GM23338 (cell line): ENCODE data around the gene GPR32.

ENCODE experiments used
- CREB1 ChIP-seq: fragments of 250-450 bp; sonication (Bioruptor Pico); IDR thresholded peaks from 2 replicates; pipeline ENCODE4 v1.5.0; 2020; ENCODE audit warnings: low read depth, mild to moderate bottlenecking, moderate library complexity
- CTCF ChIP-seq, 2 experiments: fragments of 200-600 bp in 1 of 2; sonication (generic) in 1 of 2; conservative IDR thresholded peaks; 2 replicates each; pipeline versions ENCODE4 v1.5.1 to v1.6.1; 2016 to 2017; ENCODE audit warnings: antibody characterized with exemption in 2 of 2, low read depth in 2 of 2, mild to moderate bottlenecking in 2 of 2, moderate library complexity in 1 of 2
- ETS1 ChIP-seq: IDR thresholded peaks from 2 replicates; pipeline ENCODE4 v1.6.1; 2016; ENCODE audit warnings: antibody characterized with exemption
- EZH2 ChIP-seq: fragments of 200-600 bp; sonication (generic); IDR thresholded peaks from one replicate; pipeline ENCODE4 v1.8.0; 2017; ENCODE audit warnings: antibody characterized with exemption, mild to moderate bottlenecking, low read depth; ENCODE audit not compliant: unreplicated experiment
- EZH2phosphoT487 ChIP-seq: fragments of 200-600 bp; sonication (generic); IDR thresholded peaks from one replicate; pipeline ENCODE4 v1.8.1; 2018; ENCODE audit warnings: antibody characterized with exemption; ENCODE audit not compliant: unreplicated experiment
- JUNB ChIP-seq: IDR thresholded peaks from one replicate; pipeline ENCODE4 v1.6.1; 2016; ENCODE audit warnings: antibody characterized with exemption; ENCODE audit not compliant: unreplicated experiment
- POLR2AphosphoS5 ChIP-seq: IDR thresholded peaks from 2 replicates; pipeline ENCODE4 v1.6.1; 2016; ENCODE audit warnings: antibody characterized with exemption, low read depth
- REST ChIP-seq: IDR thresholded peaks from one replicate; pipeline ENCODE4 v1.6.1; 2018; ENCODE audit warnings: antibody characterized with exemption; ENCODE audit not compliant: unreplicated experiment
- TF ChIP-seq, protein P1 (sequence below): fragments of 250-450 bp; sonication (Bioruptor Pico); IDR thresholded peaks from 2 replicates; pipeline ENCODE4 v1.5.0; 2020; ENCODE audit warnings: mild to moderate bottlenecking, moderate library complexity

- no peak for TF ChIP-seq EZH2
- TF ChIP-seq POLR2AphosphoS5: no peak
- TF ChIP-seq EZH2phosphoT487: no peak
- TF ChIP-seq CTCF (conservative IDR thresholded peaks at IDR 0.05; ENCODE audit: low read depth in 2 of 2): no peak
- TF ChIP-seq, protein P1, sequence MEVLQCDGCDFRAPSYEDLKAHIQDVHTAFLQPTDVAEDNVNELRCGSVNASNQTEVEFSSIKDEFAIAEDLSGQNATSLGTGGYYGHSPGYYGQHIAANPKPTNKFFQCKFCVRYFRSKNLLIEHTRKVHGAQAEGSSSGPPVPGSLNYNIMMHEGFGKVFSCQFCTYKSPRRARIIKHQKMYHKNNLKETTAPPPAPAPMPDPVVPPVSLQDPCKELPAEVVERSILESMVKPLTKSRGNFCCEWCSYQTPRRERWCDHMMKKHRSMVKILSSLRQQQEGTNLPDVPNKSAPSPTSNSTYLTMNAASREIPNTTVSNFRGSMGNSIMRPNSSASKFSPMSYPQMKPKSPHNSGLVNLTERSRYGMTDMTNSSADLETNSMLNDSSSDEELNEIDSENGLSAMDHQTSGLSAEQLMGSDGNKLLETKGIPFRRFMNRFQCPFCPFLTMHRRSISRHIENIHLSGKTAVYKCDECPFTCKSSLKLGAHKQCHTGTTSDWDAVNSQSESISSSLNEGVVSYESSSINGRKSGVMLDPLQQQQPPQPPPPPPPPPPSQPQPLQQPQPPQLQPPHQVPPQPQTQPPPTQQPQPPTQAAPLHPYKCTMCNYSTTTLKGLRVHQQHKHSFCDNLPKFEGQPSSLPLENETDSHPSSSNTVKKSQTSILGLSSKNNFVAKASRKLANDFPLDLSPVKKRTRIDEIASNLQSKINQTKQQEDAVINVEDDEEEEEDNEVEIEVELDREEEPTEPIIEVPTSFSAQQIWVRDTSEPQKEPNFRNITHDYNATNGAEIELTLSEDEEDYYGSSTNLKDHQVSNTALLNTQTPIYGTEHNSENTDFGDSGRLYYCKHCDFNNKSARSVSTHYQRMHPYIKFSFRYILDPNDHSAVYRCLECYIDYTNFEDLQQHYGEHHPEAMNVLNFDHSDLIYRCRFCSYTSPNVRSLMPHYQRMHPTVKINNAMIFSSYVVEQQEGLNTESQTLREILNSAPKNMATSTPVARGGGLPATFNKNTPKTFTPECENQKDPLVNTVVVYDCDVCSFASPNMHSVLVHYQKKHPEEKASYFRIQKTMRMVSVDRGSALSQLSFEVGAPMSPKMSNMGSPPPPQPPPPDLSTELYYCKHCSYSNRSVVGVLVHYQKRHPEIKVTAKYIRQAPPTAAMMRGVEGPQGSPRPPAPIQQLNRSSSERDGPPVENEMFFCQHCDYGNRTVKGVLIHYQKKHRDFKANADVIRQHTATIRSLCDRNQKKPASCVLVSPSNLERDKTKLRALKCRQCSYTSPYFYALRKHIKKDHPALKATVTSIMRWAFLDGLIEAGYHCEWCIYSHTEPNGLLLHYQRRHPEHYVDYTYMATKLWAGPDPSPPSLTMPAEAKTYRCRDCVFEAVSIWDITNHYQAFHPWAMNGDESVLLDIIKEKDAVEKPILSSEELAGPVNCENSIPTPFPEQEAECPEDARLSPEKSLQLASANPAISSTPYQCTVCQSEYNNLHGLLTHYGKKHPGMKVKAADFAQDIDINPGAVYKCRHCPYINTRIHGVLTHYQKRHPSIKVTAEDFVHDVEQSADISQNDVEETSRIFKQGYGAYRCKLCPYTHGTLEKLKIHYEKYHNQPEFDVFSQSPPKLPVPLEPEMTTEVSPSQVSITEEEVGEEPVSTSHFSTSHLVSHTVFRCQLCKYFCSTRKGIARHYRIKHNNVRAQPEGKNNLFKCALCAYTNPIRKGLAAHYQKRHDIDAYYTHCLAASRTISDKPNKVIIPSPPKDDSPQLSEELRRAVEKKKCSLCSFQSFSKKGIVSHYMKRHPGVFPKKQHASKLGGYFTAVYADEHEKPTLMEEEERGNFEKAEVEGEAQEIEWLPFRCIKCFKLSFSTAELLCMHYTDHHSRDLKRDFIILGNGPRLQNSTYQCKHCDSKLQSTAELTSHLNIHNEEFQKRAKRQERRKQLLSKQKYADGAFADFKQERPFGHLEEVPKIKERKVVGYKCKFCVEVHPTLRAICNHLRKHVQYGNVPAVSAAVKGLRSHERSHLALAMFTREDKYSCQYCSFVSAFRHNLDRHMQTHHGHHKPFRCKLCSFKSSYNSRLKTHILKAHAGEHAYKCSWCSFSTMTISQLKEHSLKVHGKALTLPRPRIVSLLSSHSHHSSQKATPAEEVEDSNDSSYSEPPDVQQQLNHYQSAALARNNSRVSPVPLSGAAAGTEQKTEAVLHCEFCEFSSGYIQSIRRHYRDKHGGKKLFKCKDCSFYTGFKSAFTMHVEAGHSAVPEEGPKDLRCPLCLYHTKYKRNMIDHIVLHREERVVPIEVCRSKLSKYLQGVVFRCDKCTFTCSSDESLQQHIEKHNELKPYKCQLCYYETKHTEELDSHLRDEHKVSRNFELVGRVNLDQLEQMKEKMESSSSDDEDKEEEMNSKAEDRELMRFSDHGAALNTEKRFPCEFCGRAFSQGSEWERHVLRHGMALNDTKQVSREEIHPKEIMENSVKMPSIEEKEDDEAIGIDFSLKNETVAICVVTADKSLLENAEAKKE (CRISPR knock-in tag): no peak
- TF ChIP-seq REST: no peak
- TF ChIP-seq ETS1: no peak
- no peak for TF ChIP-seq CREB1 (CRISPR knock-in tag)
- TF ChIP-seq JUNB: no peak
These were observed 29.2 kb downstream of the GPR32 start for GRCh38 chr19:50799547-50799851.
